Esophagus muscularis mucosa (tissue), 4 donors: ENCODE results near the gene INSYN2B. TPM values are rescaled to one million over a fixed set of nuclear protein-coding genes. Genes with fewer than 3 reads are reported as not detected.

Experiments
- DNase-seq: peaks from one replicate; pipeline ENCODE4 v3.0.0-alpha.2; 2017; ENCODE audit errors: extremely low spot score
- H3K27ac ChIP-seq, 4 donors: fragments of 200-600 bp; sonication (generic); replicated peaks in 1 of 4; 1 replicate in 3 of 4; 2 replicates in 1 of 4; pipeline ENCODE4 v1.5.1; 2016 to 2019; ENCODE audit warnings: mild to moderate bottlenecking in 1 of 4
- H3K27me3 ChIP-seq, 4 donors: fragments of 200-600 bp; sonication (generic); one replicate each; pipeline versions ENCODE4 v1.5.1 to v1.6.0; 2016 to 2019
- H3K36me3 ChIP-seq, 4 donors: fragments of 200-600 bp; sonication (generic); one replicate each; pipeline ENCODE4 v1.5.1; 2016 to 2019
- H3K4me1 ChIP-seq, 4 donors: fragments of 200-600 bp; sonication (generic); one replicate each; pipeline ENCODE4 v1.5.1; 2016 to 2019
- H3K4me3 ChIP-seq, 4 donors: fragments of 200-600 bp; sonication (generic); 1 replicate in 2 of 4; 2 replicates in 2 of 4; pipeline ENCODE4 v1.5.1; 2016 to 2019; ENCODE audit warnings: mild to moderate bottlenecking in 4 of 4, moderate library complexity in 1 of 4
- H3K9me3 ChIP-seq, 4 donors: fragments of 200-600 bp; sonication (generic); 1 replicate in 3 of 4; 2 replicates in 1 of 4; pipeline ENCODE4 v1.5.1; 2016 to 2019
- CTCF ChIP-seq, 3 experiments: fragments of 200-600 bp in 2 of 3; fragments of 450-650 bp in 1 of 3; sonication (generic) in 2 of 3; IDR thresholded peaks; one replicate each; pipeline ENCODE4 v1.5.1; 2017 to 2019; ENCODE audit warnings: antibody characterized with exemption in 3 of 3, mild to moderate bottlenecking in 2 of 3, moderate library complexity in 1 of 3
- EP300 ChIP-seq: sonication (generic); formaldehyde crosslinking; IDR thresholded peaks from one replicate; pipeline ENCODE4 v1.6.1; 2017; ENCODE audit warnings: antibody characterized with exemption
- POLR2A ChIP-seq: fragments of 450-650 bp; IDR thresholded peaks from one replicate; pipeline ENCODE4 v1.6.1; 2017; ENCODE audit warnings: antibody characterized with exemption, moderate library complexity, mild to moderate bottlenecking, low read depth
- POLR2AphosphoS5 ChIP-seq, 2 donors: sonication (generic); formaldehyde crosslinking; IDR thresholded peaks; one replicate each; pipeline ENCODE4 v1.6.1; 2017; ENCODE audit warnings: antibody characterized with exemption in 2 of 2
- WGBS: methylation state at CpG from one replicate; pipeline ENCODE4 v1.1.5; 2018; 5-methylcytosine and 5-hydroxymethylcytosine counted together
- intact Hi-C: fragments of 100-400 bp; cut with DNase I; formaldehyde crosslinking; loops from one replicate; pipeline ENCODE4 v1.15.1; 2023
- total RNA-seq, 4 donors: library from RNA; depleted of rRNA; stranded (reverse); fragments of >200 nt; gene quantifications; one replicate each; pipeline versions ENCODE4 v1.1.0 to v1.2.1, GENCODE V29; 2016

INSYN2B gene
- total RNA-seq, 4 donors from 2014 or later, result not detected

- Histone ChIP-seq H3K4me3 (no peak overlapping the region), H3K4me1 (no peaks in the 10 kb centered on the region), H3K36me3 (no peaks in the 10 kb centered on the region), H3K27ac (no peak overlapping the region), H3K27me3 (no peaks in the 10 kb centered on the region), H3K9me3 (no peaks in the 10 kb centered on the region)
- intact Hi-C loops, result no loop called here
- WGBS, result 63% methylated on average over 4 of the region's 5 CpGs
- no peak for TF ChIP-seq CTCF (IDR thresholded peaks at IDR 0.05)
- TF ChIP-seq EP300, result no peak
- no peak for TF ChIP-seq POLR2AphosphoS5 (IDR thresholded peaks at IDR 0.05)
- TF ChIP-seq POLR2A, result no peak
- no peak for DNase-seq
Observed at GRCh38 chr5:169904508-169904907, 75.8 kb downstream of the INSYN2B start.

GRCh38 chr5:169904059-169904458, 76.2 kb downstream of the INSYN2B start:
- Histone ChIP-seq H3K4me1 (no peaks in the 10 kb centered on the region), H3K4me3 (no peak overlapping the region), H3K36me3 (no peaks in the 10 kb centered on the region), H3K27ac (no peak overlapping the region), H3K9me3 (no peaks in the 10 kb centered on the region), H3K27me3 (no peaks in the 10 kb centered on the region)
- no peak for TF ChIP-seq CTCF (IDR thresholded peaks at IDR 0.05)
- TF ChIP-seq POLR2A, result no peak
- TF ChIP-seq POLR2AphosphoS5 (IDR thresholded peaks at IDR 0.05), result no peak
- no peak for TF ChIP-seq EP300
- intact Hi-C loops, result no loop called here
- 68% methylated on average over 2 of the region's 2 CpGs for WGBS
- no peak for DNase-seq

- DNase-seq, result no peak
- Histone ChIP-seq H3K4me3 (no peak overlapping the region), H3K27me3 (no peaks in the 10 kb centered on the region), H3K36me3 (no peaks in the 10 kb centered on the region), H3K4me1 (no peaks in the 10 kb centered on the region), H3K9me3 (no peaks in the 10 kb centered on the region), H3K27ac (no peak overlapping the region)
- TF ChIP-seq CTCF (IDR thresholded peaks at IDR 0.05) (no peak), POLR2AphosphoS5 (IDR thresholded peaks at IDR 0.05) (no peak), EP300 (no peak), POLR2A (no peak)
- intact Hi-C loops, result no loop called here
- 57% methylated on average over 2 of the region's 2 CpGs for WGBS
Observed at GRCh38 chr5:169901896-169902295, 78.4 kb downstream of the INSYN2B start.

- no peak for DNase-seq
- no peak overlapping the region for H3K27ac ChIP-seq
- no peaks in the 10 kb centered on the region for H3K9me3 ChIP-seq
- WGBS, result 81% methylated on average over 4 of the region's 4 CpGs
- H3K4me3 ChIP-seq, result no peak overlapping the region
- no peaks in the 10 kb centered on the region for H3K27me3 ChIP-seq
- TF ChIP-seq EP300 (no peak), POLR2AphosphoS5 (IDR thresholded peaks at IDR 0.05) (no peak)
- H3K4me1 ChIP-seq, result no peaks in the 10 kb centered on the region
- intact Hi-C loops, result no loop called here
- H3K36me3 ChIP-seq, result no peaks in the 10 kb centered on the region
Observed at GRCh38 chr5:169897481-169897880, 82.8 kb downstream of the INSYN2B start.

- H3K9me3 ChIP-seq, result no peaks in the 10 kb centered on the region
- TF ChIP-seq CTCF (IDR thresholded peaks at IDR 0.05) (no peak), EP300 (no peak), POLR2A (no peak), POLR2AphosphoS5 (IDR thresholded peaks at IDR 0.05) (no peak)
- intact Hi-C loops, result no loop called here
- no peaks in the 10 kb centered on the region for H3K27me3 ChIP-seq
- H3K27ac ChIP-seq, result no peak overlapping the region
- H3K4me1 ChIP-seq, result no peaks in the 10 kb centered on the region
- H3K4me3 ChIP-seq, result no peak overlapping the region
- 51% methylated on average over 7 of the region's 7 CpGs for WGBS
- DNase-seq, result no peak
- no peaks in the 10 kb centered on the region for H3K36me3 ChIP-seq
Observed at GRCh38 chr5:169895926-169896325, 84.4 kb downstream of the INSYN2B start.
